ENCODE data around the gene AMOTL1.

The AMOTL1 gene

GRCh38 chr11:94861306-94861845 lies 93.2 kb downstream of the AMOTL1 start:
- no peak for DNase-seq

GRCh38 chr11:94862926-94863880 lies 95.0 kb downstream of the AMOTL1 start:
- DNase-seq, result no peak

- DNase-seq, result no peak
Observed at GRCh38 chr11:94864506-94865045, 96.4 kb downstream of the AMOTL1 start.

- DNase-seq, result no peak
Observed at GRCh38 chr11:94866231-94866822, 98.2 kb downstream of the AMOTL1 start.

- no peak for DNase-seq
Observed at GRCh38 chr11:94866936-94867795, 99.0 kb downstream of the AMOTL1 start.

GRCh38 chr11:94868468-94868867 lies 100.3 kb downstream of the AMOTL1 start:
- DNase-seq, result no peak

- DNase-seq, result no peak
Observed at GRCh38 chr11:94869186-94869585, 101.0 kb downstream of the AMOTL1 start.

GRCh38 chr11:94870422-94870821 lies 102.3 kb downstream of the AMOTL1 start:
- no peak for DNase-seq

- no peak for DNase-seq
Observed at GRCh38 chr11:94871491-94872185, 103.5 kb downstream of the AMOTL1 start.

GRCh38 chr11:94873916-94874540 lies 105.9 kb downstream of the AMOTL1 start:
- DNase-seq, result no peak

- DNase-seq, result no peak
Observed at GRCh38 chr11:94876222-94876621, 108.1 kb downstream of the AMOTL1 start.

GRCh38 chr11:94876645-94877442 lies 108.7 kb downstream of the AMOTL1 start:
- DNase-seq, result peak; percentile 72

- DNase-seq, result no peak
Observed at GRCh38 chr11:94877443-94878200, 109.5 kb downstream of the AMOTL1 start.

- no peak for DNase-seq
Observed at GRCh38 chr11:94879006-94879405, 110.8 kb downstream of the AMOTL1 start.

GRCh38 chr11:94880216-94880615 lies 112.1 kb downstream of the AMOTL1 start:
- no peak for DNase-seq

GRCh38 chr11:94882931-94883330 lies 114.8 kb downstream of the AMOTL1 start:
- no peak for DNase-seq

- no peak for DNase-seq
Observed at GRCh38 chr11:94883878-94884277, 115.7 kb downstream of the AMOTL1 start.

GRCh38 chr11:94884376-94884775 lies 116.2 kb downstream of the AMOTL1 start:
- no peak for DNase-seq

- DNase-seq, result no peak
Observed at GRCh38 chr11:94885133-94885532, 117.0 kb downstream of the AMOTL1 start.

- no peak for DNase-seq
Observed at GRCh38 chr11:94885581-94885980, 117.4 kb downstream of the AMOTL1 start.
